Measurements from ENCODE around the gene ZNF181. TPM values are rescaled to one million over a fixed set of nuclear protein-coding genes. Genes with fewer than 3 reads are reported as not detected.

The ZNF181 gene
- total RNA-seq = 13.3 and 16.6 TPM in 2 replicates

DNA sequence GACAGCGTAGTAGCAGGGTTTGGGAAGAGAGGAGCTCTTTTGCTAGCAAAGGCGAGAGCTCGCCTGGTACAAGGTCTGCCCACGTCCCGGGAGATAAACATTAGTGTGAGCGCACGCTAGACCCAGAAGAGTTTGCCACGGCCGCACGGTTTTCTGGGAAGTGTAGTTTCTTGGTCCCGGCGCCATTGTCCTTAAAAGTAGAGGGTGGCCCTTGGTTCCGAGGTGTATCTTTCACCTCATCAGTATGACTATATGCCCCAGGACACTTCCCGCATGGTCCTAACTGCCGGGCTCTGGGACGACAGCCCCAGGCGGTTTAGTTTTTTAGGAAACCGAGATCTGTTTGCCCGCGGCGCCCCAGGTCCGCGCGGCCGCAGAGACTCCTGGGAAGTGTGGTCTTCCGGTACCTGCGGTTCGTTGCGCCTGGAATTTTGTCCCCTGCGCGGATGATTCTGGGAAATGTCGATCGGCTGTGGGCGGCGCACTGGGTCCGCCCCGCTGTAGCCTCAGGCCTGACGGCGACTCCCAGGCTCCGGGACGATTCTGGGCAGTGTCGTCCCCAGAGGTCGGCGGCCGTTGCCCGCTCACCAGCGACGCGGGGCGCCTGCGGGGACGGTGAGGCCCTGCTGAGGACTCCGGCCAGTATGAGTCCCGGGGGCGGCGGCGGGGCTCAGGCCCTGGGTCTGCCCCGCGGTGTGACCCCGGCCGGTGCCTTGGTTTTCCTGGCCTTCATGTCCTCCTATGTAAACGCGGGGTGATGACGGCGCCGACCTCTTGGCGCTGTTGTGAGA lies at the start of gene ZNF181:
Gene ZNF181, plus strand, starts transcription at position 498 of the 791 bp plus-strand sequence. CDS start 795 bp downstream, outside the sequence.

DNA sequence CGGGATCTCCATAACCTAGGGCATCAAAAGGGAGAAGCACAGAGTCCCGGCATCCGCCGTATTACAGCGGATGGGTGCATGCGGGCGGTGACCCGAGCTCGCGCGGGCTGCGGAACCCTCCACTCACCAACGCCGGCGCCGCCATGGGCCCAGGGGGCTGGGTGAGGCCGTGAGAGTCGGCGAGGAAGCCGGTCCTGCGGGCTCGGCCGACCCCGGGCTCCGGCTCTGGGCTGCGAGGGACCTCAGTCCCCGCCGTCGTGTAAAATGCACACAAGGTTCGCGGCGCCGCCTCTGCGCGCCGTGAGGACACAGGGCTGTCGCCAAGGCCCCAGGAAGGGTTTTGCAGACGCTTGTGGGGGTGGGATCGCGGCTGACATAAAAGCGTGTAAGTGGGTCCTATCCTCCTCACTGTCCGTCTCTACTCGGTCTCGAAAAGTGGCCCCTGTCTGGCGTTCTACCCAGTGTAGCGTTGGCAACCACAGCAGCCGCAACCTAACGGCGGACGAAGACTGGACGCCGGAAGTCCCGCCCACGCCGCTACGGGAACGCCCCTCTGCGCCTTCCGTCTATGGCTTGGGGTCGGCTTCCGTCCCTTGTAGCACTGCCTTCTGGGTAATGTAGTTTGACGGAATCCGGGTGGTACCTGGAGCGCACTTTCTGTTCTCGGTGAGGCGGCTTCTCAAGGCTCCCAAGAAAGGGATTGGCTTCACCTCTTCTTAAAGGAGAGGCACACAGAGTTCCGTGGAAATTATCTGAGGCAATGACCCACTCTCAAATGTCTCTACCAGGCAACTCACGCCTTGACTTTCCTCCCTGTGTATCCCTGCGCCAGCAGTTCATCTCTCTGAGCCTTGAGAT lies 38.9 kb downstream of the ZNF181 start, which contains the start of gene ZNF599:
Gene ZNF599, minus strand, starts transcription at position 519 of the 858 bp plus-strand sequence. Its CDS starts 374 bp downstream, at position 145.

Other genes starting within 250 kb of the ZNF181 start
- gene SCGB2B2, start 57.1 kb upstream of the ZNF181 start, total RNA-seq = under 0.01 and 0.21 TPM in 2 replicates
- 6.2 and 15.9 TPM in 2 replicates for gene ZNF302, start 56.6 kb upstream of the ZNF181 start, total RNA-seq
- gene ZNF599, start 39.0 kb downstream of the ZNF181 start, total RNA-seq = 1.7 and 2.8 TPM in 2 replicates
- 2.7 and 4.6 TPM in 2 replicates for gene ZNF30, start 192.7 kb downstream of the ZNF181 start, total RNA-seq
- gene ZNF792, start 230.0 kb downstream of the ZNF181 start, total RNA-seq = 0.68 and 4.2 TPM in 2 replicates

Measured in nasal cavity respiratory epithelium epithelial cell of viscerocranial mucosa (primary cell).